Tongue (tissue), 2 donors: ENCODE results near the gene CD80. TPM values are rescaled to one million over a fixed set of nuclear protein-coding genes. Genes with fewer than 3 reads are reported as not detected.
"Not testable (repeated sequence)": the region's sequence is repeated elsewhere in the genome, so short reads cannot be mapped to it uniquely, and the experiment has no call there.

Experiments
- DNase-seq: peaks from one replicate; pipeline ENCODE4 v3.0.0-alpha.2; 2015
- total RNA-seq: library from RNA; depleted of rRNA; stranded (reverse); fragments of >200 nt; gene quantifications from one replicate; pipeline ENCODE4 v1.2.3, GENCODE V29; 2014

The CD80 gene
- total RNA-seq, 1 donor from 2014 or later: not detected

DNA sequence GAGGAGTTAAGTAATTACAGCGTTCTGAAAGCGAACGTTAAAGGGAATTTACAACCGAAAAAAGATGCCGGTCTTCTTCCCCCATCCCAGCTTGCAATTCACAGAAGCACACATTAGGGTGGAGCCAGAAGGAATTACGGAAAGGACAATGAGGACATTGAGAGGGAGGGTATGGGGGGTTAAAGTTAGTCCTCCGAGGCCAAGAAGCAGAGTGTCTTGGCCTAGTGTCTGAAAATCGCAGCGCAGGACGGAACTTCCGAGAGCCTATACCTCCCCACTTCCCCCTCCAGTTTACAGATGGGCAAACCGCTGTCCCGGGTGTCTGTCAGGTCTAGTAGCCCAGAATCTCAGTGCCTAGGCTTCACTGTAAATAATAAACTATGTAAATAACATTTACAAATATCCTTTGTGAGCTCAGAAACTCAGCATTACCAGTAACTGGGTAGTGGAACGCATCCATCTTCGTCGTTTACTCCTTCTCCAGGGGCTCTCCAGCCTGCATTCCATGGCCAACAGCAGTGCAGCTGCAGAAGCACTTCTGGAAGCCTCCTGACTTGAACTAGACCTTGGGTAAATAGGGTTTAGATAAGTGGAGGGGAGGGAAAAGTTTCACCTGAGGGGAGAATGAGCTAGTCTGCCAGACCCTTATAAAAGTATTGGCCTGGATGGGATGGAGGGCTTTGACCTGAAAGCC is 20.8 kb upstream of the CD80 start:
- peak; percentile 77 for DNase-seq

DNA sequence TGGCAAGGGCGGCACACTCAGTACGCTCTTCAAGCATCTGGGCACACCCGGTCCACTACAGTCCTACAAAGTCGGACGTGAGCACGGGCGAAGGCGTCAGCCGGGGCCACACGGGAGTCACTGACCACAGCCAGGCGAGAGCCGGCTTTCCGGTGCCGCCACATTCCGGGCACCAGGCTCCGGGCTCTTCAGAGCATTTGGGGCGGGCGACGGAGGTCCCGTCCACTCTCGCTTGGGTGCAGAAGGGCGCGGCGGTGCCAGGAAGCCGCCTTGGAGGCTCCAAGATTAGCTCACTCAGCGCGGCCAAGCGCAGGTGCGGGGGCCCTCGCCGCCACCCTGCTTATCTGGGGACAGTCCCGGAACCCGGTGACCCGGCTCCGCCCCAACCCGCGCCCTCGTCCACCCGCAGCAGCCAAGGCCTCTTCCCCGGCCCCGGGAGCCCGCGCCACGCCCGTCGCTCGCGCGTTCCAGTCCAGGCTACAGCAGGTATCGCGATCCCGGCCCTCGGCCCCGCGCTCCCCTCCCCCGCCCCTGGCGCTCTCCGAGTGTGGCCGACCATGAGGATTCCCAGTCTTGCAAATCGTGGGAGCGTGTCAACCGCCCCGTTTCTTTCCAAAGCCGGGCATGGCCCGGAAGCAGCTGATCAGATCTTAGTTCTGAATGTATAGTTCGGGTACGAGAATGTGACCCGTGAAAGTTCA is 20.1 kb upstream of the CD80 start, which contains the start of gene ADPRH:
Gene ADPRH, plus strand, starts transcription at position 127 of the 701 bp plus-strand sequence. CDS start 2,678 bp downstream, outside the sequence.
- DNase-seq: peak; percentile 89

DNA sequence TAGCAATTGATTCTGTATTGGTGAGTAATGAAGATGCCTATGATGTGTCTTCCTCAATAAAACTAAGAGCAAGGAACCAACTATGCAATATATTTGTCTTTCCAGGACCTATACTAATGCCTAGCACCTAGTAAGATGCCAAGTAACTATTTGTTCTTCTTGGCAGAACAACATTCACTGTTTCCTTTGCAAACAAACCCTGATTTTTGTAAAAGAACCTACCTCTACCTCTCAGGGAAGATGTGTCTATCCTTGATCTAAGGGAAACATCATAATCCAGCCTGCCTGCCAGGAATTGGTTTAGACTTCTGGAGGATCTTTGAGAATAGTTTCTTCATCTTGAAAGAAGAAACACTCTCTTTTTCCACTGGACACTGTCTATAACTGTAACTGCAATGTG is 16.1 kb upstream of the CD80 start:
- DNase-seq: no peak

DNA sequence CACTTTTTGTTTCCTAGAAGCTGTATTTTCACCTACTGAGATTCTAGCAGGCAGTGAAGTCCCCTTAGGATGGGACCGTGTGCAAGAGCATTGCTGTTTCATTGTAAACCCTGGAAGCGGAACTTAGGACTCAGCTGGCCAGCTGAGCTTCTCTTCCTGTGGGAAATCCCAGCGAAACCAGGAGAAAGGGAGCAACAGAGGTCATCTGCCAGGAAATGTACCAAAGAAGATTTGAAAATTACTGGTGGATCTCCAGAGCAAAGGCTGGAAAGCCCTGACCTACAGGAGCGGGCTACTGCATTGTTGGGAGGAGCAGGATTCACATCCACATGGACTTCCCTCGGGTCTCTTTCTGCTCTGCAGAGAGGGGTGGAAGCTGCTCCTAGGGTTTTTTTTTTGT is 12.3 kb upstream of the CD80 start:
- DNase-seq: no peak

DNA sequence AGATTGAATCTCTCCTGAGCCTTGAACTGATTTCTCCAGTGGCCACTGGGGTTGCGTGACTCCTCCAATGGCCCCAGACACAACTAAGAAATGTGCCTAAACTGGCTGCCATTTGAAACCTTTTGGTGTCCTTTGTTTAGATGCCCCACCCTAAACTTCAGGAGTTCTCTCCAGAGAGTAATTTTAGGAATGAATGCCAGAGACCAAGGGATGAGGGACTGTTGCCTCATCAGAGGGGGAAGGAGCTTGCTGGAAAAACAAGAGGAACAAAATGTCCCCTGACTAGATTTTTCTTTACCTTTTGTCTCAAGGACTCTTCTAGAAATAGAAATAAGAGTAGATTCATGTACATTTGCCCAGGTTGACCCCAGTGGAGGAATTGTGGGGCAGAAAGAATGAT is 11.8 kb upstream of the CD80 start:
- no peak for DNase-seq

DNA sequence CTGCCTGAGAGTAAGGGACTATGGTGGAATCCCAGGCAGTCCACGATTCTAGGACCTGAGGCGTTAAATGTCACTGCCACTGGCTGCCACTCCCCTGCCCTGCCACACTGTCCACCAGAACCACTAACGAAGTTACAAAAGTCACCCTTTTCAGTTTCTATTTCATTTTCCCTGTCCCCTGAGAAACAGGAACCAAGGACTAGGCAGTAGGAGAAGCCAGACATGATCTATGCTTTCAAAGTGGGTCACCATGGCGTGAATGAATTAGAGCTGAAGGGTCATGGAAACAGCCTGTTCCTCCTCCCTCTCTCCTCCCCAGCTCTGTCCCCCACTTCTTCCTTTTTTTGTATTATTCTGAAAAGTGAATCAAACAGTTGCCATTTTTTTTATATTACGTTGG is 10.8 kb upstream of the CD80 start:
- DNase-seq: no peak

DNA sequence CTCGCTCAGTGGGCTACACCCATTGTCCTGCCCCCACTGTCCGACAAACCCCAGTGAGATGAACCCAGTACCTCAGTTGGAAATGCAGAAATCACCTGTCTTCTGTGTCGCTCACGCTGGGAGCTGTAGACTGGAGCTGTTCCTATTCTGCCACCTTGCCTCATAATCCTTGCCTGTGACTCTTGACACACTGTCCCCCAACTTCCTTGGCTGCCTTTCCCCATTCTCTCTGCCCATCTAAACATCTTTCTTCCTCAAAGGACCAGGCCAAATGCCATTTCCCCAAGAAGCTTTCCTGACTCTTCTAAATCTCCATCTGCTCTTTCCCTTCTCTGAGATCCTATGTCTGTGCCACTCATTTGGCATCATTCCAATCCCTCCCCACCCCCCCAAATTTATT is 9.7 kb upstream of the CD80 start:
- DNase-seq: no peak

DNA sequence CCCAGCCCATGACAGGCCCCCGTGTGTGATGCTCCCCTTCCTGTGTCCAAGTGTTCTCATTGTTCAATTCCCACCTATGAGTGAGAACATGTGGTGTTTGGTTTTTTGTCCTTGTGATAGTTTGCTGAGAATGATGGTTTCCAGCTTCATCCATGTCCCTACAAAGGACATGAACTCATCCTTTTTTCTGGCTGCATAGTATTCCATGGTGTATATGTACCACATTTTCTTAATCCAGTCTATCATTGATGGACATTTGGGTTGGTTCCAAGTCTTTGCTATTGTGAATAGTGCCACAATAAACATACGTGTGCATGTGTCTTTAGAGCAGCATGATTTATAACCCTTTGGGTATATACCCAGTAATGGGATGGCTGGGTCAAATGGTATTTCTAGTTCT is 3.9 kb upstream of the CD80 start:
- not testable (repeated sequence) for DNase-seq

DNA sequence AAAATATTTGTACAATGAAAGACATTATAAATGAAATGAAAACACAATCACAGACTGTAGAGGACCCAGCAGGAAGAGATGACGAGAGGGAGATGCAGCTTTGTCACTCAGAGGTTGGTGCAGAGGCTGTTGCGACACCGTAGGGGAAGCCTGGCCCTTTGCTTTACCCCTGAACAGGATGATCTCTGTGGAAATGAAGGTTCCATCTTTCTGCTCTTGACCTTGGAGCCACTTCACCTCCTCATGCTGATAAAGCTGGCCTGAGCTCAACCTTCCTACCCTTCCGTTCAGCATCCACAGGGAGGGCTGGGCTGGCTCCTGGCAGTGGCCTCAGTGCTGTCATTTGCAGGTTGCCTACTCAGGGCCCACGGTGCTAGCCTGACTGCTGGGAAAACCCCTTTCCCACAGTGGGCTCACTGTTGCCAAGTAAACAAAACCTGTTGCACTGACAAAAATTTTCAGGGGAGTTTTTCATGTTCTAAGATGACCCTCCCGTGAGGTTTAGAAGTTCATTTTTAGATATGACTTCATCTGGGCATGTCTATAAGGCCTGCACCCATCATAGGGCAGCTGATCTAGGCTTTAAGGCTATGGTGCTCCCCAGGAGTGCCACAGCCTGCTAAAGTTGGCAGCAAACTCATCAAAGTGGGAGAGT is 3.0 kb upstream of the CD80 start:
- DNase-seq: no peak

DNA sequence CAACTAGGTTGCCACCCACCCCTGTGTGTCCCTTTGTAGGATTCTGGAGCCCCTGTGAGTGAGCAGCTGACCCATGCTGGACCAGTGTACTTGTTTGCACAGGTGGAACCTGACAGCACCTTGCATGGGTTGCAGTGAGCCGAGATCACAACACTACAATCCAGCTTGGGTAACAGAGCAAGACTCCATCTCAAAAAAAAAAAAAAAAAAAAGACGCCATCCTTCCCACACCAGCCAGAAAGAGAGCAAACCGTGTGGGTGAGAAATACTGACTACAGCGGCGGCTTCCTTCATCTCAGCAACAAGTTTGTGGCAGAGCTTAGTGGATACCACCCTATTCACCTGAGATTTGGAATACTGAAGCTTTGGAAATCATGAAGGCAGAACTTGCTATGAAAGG is 746 bp upstream of the CD80 start:
- no peak for DNase-seq

DNA sequence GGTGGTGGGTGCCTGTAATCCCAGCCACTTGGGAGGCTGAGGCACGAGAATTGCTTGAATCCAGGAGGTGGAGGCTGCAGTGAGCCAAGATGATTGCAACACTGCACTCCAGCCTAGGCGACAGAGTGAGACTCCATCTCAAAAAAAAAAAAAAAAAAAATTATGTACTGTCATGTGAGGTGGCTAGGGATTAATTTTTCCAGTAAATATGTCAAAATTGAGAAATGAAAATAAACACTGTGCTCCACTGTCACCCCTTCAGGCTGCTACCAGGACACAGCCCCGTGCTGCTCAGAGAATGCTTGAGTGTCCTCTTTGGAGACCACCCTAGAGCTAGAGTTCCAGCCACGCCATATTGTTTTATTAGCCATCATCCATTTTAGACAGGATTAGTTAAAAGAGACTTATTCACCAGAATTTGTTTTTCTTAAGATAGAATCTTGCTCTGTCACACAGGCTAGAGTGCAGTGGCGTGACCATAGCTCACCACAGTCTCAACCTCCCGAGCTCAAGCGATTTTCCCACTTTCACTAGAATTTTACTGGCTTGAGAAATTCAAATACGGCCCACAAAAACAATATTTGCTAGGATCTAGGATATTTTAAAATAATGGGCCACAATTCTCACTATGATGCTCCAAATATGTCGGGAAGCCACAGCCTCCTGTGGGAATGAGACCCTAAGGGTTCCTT is 642 bp downstream of the CD80 start:
- DNase-seq: no peak

DNA sequence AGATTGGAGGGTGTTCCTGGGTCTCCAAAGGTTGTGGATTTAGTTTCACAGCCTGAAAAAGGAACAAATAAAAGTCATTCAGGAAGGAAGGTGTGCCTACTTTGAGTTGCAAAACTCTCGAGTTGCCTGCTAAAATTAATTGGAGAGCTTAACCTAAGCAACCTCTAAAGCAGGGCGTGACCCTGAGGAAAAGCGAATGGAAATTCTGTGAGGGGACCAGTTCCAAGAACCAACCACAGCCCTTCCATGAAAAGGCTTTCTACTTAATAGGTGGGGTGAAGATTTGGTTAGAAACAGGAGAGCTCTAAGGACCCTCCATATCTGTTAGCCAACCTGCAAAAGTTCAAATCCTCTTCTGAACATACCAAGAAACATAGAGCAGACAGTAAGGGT is 1.5 kb downstream of the CD80 start:
- DNase-seq: no peak

DNA sequence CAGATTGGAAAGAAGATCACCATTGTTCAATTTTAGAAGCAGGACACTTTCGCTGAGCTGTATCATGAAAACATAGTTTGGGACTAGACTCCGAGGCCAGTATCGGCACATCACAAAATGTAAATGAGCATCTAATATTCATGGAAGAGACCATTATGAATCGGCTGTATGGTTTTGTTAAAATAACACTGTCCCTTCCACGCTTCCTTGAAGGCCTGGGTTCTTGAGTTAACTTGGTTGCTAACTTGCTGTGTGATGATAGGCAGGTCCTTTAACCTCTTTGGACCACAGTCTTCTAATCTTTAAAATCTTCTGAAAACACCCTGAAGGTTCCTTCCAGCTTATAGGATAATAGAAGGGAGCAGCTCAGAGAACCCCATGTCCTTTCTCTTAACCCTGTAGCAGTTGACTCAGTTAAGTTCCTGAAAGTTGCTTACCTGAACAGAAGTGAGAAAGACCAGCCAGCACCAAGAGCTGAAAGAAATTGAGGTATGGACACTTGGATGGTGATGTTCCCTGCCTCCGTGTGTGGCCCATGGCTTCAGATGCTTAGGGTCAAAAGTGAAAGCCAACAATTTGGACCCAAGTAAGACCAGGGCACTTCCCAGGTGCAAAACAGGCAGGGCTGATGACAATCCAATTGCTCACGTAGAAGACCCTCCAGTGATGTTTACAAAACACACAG is 2.1 kb downstream of the CD80 start:
- no peak for DNase-seq

DNA sequence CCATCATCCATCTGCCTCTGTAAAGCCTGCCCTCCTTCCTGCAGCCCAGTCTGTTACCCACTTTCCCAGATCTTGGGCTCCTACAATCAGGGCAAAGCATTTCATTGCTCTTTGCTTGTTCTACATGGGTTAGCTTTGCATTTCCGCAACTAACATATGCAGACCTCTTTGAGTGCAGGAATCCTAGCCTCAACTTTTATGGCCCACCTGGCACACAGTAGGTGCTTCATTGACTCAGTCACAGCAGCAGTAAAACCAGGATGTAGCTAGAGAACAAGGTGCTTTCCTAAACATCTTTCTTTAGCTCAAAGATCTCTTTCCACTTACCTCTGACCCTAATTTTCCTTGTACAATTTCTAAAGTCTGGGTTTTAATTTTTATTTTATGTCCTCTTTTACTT is 3.5 kb downstream of the CD80 start:
- DNase-seq: no peak

DNA sequence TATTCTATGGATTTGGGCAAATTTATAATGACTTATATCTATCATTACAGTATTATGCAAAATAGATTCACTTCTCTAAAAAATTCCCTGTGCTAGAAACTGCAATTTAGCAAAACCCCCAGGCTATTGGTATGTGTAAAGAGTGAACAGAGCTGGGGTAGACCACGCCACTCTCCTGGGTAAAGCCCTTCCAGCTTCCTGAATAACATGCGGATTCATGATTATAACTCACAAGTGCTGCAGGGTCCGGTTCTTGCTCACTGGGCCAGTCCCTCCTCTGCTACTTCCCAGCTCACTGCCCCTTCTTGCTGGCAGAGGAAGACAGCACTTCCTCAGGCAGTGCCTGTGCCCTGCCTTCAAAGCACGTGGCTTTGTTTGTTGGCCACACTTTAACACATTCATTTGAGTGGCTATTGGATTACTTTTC is 4.1 kb downstream of the CD80 start:
- DNase-seq: no peak

DNA sequence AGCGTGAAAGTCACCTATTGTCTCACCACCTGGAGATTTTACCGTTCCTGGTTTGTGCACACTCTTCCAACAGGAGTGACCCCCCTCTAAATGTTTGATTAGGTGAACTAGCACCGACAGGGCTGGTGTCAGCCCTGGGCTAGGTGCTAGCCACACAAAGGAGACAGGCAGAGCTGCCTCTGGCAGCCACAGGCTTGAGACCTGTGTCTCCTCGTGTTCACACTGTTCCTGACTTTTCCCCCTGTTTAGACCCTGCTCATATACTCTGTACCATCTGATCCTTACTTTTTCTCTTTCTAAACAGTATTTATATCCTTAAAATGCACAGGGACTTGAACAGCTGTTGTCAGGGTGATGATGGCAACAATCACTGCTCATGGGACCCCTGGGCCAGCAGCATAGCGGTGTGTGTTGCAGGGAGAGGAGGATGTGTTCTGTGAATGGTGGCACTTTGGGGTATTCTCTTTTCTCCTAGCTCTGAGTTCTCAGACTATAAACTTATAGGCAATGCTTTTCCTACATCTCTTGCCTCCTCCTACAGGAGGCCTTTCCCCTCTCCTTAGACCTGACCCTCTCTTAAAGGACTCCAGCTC is 5.5 kb downstream of the CD80 start:
- DNase-seq: no peak

DNA sequence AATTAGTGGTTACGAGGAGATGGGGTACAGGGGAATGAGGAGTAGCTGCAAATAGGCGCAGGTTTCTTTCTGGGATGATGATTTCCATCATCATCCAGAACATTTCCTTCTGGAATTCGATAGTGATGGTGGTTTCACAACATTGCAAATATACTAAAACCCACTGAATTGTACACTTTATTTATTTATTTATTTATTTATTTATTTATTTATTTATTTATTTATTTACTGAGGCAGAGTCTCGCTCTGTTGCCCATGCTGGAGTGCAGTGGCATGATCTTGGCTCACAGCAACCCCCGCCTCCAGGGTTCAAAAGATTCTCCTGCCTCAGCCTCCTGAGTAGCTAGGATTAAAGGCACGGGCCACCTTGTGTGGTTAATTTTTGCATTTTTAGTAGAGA is 6.5 kb downstream of the CD80 start:
- DNase-seq: not testable (repeated sequence)

DNA sequence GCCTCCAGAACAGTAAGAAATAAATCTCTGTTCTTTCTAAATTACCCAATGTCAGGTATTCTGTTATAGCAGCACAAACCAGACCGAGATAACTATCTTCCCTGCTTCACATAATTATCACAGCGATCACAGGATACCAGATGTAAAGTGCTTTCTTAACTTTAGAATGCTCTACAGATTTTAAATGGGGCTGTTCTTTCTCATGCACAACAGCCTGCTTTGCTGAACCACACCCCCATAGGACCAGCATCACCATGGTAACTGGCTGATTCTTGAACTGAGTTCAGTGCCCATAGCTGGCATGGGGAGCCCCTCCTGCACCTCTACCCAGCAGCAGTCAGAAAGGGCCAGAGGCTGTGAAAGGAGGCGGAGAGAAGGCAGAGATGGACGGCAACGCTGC is 7.8 kb downstream of the CD80 start:
- DNase-seq: no peak

DNA sequence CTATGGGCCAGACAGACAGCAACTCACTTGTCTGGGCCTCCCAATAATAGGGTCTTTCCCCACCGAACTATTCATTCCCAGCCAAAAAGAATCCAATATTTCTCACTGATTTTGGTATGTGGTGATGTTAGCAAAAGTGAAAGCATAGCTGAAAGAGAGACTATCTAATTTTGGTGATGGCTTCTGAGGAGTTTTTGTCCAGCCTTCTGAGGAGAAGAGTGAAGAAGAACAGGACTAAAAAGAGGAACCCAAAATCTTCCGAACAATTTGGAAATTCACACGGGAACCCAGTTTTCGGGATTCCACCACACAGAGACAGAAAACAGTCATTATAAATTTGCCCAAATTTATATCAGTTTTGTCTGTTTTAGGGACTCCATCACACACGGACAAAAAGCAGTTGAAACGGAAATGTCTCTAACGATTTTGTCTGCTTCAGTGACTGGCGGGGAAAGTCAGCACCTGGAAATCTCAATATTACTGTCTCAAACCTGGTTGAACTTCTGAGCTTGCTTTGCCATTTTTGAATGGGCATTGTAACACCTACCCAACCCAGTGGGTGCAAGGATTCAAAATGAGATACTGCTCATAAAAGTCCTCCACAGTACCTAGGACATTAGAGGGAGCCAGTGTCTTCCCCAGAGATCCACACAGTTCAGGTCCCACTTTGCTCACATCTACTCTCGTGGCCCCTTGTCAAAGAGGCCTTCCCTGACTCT is 9.1 kb downstream of the CD80 start:
- DNase-seq: no peak

DNA sequence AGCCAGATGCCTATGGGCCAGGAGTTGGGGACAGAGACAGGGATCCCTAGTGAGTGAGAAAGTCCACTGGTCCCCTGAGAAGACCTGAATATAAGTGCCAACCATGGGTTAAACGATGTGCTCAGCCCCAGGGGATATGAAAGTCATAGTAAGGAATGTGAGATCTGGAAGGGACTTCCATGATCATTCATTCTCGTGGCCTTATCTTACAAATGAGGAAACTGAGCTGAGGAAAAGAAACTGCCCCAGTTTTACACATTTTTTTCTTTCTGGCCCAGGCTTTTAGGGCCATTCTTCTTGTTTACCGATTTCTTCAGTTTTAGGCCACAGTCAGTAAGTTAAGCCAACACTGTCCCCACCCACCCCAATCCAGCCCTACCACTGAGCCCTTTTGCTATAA is 11.1 kb downstream of the CD80 start:
- DNase-seq: no peak

DNA sequence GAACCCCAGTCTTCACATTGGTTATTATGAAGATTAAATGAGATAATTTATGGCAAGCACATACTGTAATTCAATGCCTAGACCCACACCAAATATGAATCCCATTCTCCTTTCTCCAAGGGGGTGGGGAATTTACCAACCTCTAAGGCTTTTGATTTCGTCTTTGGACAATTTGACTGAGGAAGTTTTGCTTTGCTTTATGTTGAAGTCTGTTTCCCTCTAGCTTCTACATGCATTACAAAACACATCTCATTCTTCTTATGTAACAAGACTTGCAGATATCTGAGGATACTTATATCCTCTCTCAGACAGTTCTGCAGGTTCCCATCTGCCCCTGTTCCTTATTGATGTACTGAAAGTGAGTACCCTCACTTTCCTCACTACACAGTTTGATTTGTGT is 12.2 kb downstream of the CD80 start:
- DNase-seq: no peak
